GM12864 (cell line): ENCODE results near the gene MPG.
"Not testable (repeated sequence)": the region's sequence is repeated elsewhere in the genome, so short reads cannot be mapped to it uniquely, and the experiment has no call there.

Experiments used
- DNase-seq: peaks from one replicate; pipeline ENCODE4 v3.0.0-alpha.2; 2011; ENCODE audit warnings: low read depth
- H3K4me3 ChIP-seq: 2 replicates; pipeline ENCODE4 v1.5.1; 2011; ENCODE audit warnings: mild to moderate bottlenecking, low read depth, low read length, control low read depth
- TF ChIP-seq, protein P1 (sequence below): IDR thresholded peaks from 2 replicates; pipeline ENCODE4 v1.5.1; 2011; ENCODE audit warnings: low read depth, mild to moderate bottlenecking, moderate library complexity, low read length, control low read depth, inconsistent platforms; ENCODE audit errors: missing control alignments

Gene MPG

DNA sequence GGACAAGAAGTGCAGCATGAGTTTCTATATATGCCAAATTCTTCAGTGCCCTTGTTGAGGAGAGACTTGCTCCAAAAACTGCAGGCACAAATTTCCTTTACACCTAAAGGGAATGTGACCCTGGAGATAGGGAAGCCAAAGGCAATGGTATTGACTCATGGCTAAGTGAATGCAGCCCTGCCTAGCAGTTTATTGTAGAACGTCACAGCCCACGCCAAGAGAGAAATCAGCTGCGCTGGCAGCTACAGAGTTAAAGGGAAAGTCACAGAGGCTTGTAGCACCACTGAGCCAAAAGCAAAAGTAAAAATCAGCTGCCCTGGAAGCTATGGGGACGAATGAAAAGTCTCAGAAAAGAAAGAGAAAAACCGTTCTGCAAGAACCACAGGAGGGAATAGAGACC is 34.7 kb upstream of the MPG start:
- TF ChIP-seq, protein P1, sequence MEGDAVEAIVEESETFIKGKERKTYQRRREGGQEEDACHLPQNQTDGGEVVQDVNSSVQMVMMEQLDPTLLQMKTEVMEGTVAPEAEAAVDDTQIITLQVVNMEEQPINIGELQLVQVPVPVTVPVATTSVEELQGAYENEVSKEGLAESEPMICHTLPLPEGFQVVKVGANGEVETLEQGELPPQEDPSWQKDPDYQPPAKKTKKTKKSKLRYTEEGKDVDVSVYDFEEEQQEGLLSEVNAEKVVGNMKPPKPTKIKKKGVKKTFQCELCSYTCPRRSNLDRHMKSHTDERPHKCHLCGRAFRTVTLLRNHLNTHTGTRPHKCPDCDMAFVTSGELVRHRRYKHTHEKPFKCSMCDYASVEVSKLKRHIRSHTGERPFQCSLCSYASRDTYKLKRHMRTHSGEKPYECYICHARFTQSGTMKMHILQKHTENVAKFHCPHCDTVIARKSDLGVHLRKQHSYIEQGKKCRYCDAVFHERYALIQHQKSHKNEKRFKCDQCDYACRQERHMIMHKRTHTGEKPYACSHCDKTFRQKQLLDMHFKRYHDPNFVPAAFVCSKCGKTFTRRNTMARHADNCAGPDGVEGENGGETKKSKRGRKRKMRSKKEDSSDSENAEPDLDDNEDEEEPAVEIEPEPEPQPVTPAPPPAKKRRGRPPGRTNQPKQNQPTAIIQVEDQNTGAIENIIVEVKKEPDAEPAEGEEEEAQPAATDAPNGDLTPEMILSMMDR: no peak
- no peak overlapping the region for H3K4me3 ChIP-seq

DNA sequence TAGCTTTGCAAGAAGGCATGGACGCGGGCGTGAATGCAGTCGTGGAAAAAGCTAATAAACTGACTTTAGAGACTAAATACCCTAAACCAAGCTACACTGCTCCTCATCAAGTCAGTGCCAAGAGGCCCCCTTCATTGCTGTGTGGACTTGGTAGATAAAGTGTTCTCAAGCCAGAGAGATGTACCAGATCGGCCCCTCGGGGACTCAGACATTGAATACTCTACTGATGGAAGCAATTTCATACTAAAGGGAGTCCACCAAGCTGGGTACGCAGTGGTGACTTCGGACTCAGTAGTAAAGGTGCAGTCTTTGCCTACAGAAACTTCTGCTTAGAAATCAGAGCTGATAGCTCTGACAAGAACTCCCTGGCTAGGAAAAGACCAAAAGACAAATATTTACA is 33.4 kb upstream of the MPG start:
- no peak overlapping the region for H3K4me3 ChIP-seq
- no peak for DNase-seq
- TF ChIP-seq, protein P1: no peak

More for the DNA sequence above, 34.7 kb upstream of the MPG start:
- no peak for DNase-seq

DNA sequence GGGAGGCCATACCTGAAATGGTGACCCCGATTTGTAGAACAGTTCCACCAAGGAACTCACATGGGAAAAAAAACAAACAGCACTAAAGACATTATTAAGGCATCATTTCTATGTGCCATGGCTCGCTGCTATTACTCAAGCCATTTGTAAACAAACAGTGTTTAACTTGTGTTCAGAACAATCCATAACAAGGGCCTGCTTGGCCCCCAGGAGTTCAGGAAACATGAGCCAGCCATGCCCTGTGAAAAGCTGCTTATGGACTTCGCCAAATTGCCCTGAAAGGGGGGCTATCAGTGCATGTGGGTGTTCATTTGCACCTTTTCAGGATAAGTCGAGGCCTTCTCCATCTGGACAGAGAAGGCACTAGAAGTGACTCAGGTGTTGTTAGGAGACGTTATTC is 32.6 kb upstream of the MPG start:
- TF ChIP-seq, protein P1: no peak
- H3K4me3 ChIP-seq: no peak overlapping the region
- no peak for DNase-seq

DNA sequence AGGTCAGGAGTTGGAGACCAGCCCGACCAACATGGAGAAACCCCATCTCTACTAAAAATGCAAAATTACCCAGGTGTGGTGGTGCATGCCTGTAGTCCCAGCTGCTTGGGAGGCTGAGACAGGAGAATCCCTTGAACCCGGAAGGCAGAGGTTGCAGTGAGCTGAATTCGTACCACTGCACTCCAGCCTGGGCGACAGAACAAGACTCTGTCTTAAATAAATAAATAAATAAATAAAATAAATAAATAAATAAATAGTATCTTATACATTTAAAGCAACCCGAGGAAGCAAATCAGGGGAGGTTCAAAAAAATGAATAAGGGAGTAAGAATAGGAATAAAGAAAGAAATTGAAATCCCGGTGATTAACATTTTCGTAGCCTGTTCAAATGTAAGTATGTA is 31.5 kb upstream of the MPG start:
- H3K4me3 ChIP-seq, DNase-seq: not testable (repeated sequence)

DNA sequence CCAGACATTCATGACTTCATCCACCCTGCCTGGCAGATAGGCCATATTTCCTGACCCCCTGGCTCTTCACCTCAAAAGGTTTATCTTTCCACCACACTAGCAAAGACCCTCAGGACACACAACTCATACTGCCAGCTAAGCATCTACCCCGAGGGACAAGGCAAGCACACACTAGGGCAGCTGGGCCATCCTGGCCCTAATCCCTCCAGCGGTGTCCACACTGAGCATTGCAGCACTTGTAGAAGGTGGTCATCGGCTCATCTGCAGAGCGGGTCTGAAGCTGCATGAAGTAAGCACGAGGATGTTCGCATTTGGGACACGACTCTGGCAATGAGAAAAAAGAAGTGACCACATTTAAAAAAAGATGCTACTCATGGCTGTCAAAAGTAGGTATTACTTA is 30.8 kb upstream of the MPG start:
- TF ChIP-seq, protein P1: no peak

DNA sequence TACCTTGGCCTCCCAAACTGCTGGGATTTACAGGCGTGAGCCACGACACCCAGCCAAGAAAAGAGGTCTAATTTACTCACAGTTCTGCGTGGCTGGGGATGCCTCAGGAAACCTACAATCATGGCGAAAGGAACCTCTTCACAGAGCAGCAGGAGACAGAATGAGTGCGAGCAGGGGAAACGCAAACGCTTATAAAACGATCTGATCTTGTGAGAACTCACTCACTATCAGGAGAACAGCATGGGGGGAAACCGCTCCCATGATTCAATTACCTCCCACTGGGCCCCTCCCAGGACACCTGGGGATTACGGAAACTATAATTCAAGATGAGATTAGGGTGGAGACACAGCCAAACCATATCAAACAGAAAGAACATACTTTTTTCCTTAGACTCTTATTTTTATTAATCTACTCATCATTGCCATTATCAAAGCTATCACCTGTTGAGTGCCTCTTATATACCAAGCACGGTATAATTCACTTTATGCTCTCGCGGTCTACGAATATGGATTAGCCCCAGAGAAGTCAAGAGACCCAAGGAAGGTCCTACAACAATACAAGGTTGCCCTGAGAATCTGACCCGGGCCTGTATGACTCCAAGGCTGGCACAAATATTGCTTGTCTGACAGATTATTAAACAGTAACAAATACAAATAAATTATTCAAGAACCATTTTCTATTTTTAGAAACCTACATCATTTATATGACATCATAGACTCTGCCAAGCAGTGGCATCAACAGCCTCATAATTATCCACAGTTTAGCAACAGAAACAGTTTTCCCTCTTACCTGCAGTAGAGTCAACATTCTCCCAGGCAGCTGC is 27.0 kb upstream of the MPG start:
- no peak overlapping the region for H3K4me3 ChIP-seq
- DNase-seq: no peak
- TF ChIP-seq, protein P1: no peak

More for the DNA sequence above, 30.8 kb upstream of the MPG start:
- no peak for DNase-seq
- H3K4me3 ChIP-seq: no peak overlapping the region

DNA sequence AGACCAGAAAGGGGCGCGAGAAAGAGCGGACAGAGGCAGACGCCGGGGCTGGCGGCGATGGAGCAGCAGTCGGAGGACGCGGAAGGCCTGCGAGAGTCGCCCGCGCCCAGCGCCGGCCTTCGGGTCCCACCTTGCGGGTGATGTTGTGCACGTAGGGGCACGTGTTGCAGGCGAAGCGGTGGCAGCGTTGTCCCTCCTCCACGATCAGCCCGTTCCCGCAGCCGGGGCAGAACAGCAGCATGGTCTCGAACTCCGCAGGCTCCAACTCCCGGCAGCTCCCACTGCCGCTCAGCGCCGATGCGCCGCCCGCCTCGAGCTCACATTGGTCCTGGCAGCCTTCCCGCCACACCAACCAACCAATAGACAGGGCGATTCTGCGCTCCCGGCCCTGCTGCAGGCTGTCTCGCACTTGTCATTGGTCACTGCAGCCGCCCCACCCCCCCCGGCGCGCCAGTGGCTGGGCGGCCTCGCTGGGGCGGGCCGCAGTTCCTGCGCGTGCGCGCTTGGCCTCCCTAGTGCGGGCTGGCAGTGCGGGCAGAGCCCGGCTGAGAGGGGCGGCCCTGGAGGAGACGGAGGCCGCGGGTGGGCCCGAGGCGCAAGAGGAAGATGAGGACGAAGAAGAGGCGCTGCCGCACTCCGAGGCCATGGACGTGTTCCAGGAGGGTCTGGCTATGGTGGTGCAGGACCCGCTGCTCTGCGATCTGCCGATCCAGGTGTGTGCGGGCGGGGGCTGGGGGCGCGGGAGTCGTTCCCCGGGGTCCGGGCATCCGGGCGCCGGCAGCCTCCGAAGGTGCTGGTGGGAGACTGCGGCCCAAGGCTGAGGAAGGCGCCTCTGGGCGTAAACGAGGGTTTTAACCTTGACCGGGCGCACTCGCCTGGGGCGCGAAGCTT is 24.4 kb upstream of the MPG start, which contains the start of the genes POLR3K and SNRNP25:
Gene POLR3K (minus strand): TSS at position 263 of the 891 bp plus-strand sequence. CDS start 22 bp downstream, at position 241.
Gene SNRNP25 (plus strand): TSS at position 483 of the 891 bp plus-strand sequence. CDS start 189 bp downstream, at position 672.
- DNase-seq: peak; percentile 93
- H3K4me3 ChIP-seq: peak within 1 kb of the TSS; percentile 96
- TF ChIP-seq, protein P1: no peak
